ENCODE measurements around the gene CC2D1A. TPM values are rescaled to one million over a fixed set of nuclear protein-coding genes. Genes with fewer than 3 reads are reported as not detected.

The CC2D1A gene
- total and polyA plus RNA-seq, 2 experiments from 2014 or later: 15.8 to 20.6 TPM

- in situ Hi-C loops (cut with MboI): loop anchor here (25.0 kb wide), 1 partner anchor 437 kb away; no protein-coding TSS in a partner anchor
- Histone ChIP-seq H4K20me1 (ENCODE audit: insufficient read depth) (no peaks in the 10 kb centered on the region), H3K36me3 (ENCODE audit: low read depth) (no peaks in the 10 kb centered on the region), H3K4me1 (ENCODE audit: insufficient read depth) (no peaks in the 10 kb centered on the region), H3K9me2 (ENCODE audit: insufficient read depth) (no peaks in the 10 kb centered on the region), H3K4me2 (ENCODE audit: unreplicated experiment) (no peak overlapping the region), H3K9me3 (ENCODE audit: low read depth) (no peaks in the 10 kb centered on the region), H3K79me2 (ENCODE audit: insufficient read depth) (no peaks in the 10 kb centered on the region), H3K9ac (no peak overlapping the region), H3K27ac (no peak overlapping the region), H3F3A (ENCODE audit: insufficient read depth) (no peaks in the 10 kb centered on the region), H3K4me3 (no peak overlapping the region), H3K27me3 (replicated peaks; ENCODE audit: insufficient read depth) (no peaks in the 10 kb centered on the region), H2AFZ (no peak overlapping the region)
- TF ChIP-seq EZH2 (IDR thresholded peaks at IDR 0.05; ENCODE audit: insufficient read depth, poor library complexity, severe bottlenecking) (no peak), EZH2phosphoT487 (IDR thresholded peaks at IDR 0.05; ENCODE audit: insufficient read depth, low read depth) (no peak)
- WGBS, 2 experiments (ENCODE audit: low coverage in 1 of 2, low lambda C conversion rate in 2 of 2, missing lambda C conversion rate in 2 of 2): 34 to 43% methylated on average over 5 of the region's 5 CpGs
- DNase-seq: peak; percentile 10
These were observed 6.0 kb upstream of the CC2D1A start for GRCh38 chr19:13899912-13900584.

- Histone ChIP-seq H3K9ac (no peak overlapping the region), H3K9me2 (ENCODE audit: insufficient read depth) (no peaks in the 10 kb centered on the region), H2AFZ (no peak overlapping the region), H3K4me3 (no peak overlapping the region), H3K27ac (no peak overlapping the region), H3F3A (ENCODE audit: insufficient read depth) (no peaks in the 10 kb centered on the region), H3K9me3 (ENCODE audit: low read depth) (no peaks in the 10 kb centered on the region), H3K4me2 (ENCODE audit: unreplicated experiment) (no peak overlapping the region), H3K36me3 (ENCODE audit: low read depth) (no peaks in the 10 kb centered on the region), H3K4me1 (ENCODE audit: insufficient read depth) (no peaks in the 10 kb centered on the region), H3K79me2 (ENCODE audit: insufficient read depth) (no peaks in the 10 kb centered on the region; the same call in 1 of the 2 replicates), H4K20me1 (ENCODE audit: insufficient read depth) (no peaks in the 10 kb centered on the region), H3K27me3 (replicated peaks; ENCODE audit: insufficient read depth) (no peaks in the 10 kb centered on the region)
- in situ Hi-C loops (cut with MboI): no loop called here
- peak; percentile 13 for DNase-seq
- TF ChIP-seq EZH2phosphoT487 (IDR thresholded peaks at IDR 0.05; ENCODE audit: insufficient read depth, low read depth): no peak
- no peak for TF ChIP-seq EZH2 (IDR thresholded peaks at IDR 0.05; ENCODE audit: insufficient read depth, poor library complexity, severe bottlenecking)
- 73 to 78% methylated on average over 4 of the region's 4 CpGs for WGBS, 2 experiments (ENCODE audit: low coverage in 1 of 2, low lambda C conversion rate in 2 of 2, missing lambda C conversion rate in 2 of 2)
These were observed 2.9 kb upstream of the CC2D1A start for GRCh38 chr19:13902993-13903555.

DNA sequence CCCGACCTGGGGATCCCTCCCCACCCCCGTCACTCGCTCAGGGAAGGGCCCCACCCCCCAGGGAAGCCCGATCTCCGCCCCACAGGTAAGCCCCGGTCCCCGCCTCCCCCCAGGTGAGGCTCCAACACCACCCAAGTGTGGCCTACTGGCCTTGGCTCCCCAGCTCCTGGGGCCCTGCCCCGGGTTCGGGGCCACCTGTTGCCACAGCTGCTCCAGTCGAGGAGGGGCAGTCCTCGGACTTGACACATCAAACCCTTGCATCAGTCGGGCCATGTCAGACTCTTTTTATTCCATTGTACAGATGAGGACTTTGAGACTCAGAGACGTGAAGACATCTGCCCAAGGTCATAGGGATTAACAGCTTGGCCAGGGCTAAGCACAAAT lies 512 bp downstream of the CC2D1A start:
- in situ Hi-C loops (cut with MboI): no loop called here
- Histone ChIP-seq H3F3A (ENCODE audit: insufficient read depth) (no peaks in the 10 kb centered on the region), H3K9me2 (ENCODE audit: insufficient read depth) (no peaks in the 10 kb centered on the region), H3K4me3 (peak overlapping the region; percentile 76), H3K79me2 (ENCODE audit: insufficient read depth) (no peaks in the 10 kb centered on the region; the same call in 1 of the 2 replicates), H3K4me1 (ENCODE audit: insufficient read depth) (no peaks in the 10 kb centered on the region), H2AFZ (peak overlapping the region; percentile 95), H3K9me3 (ENCODE audit: low read depth) (no peaks in the 10 kb centered on the region), H3K27ac (no peak overlapping the region), H3K9ac (peak overlapping the region; percentile 75), H3K27me3 (replicated peaks; ENCODE audit: insufficient read depth) (no peaks in the 10 kb centered on the region), H4K20me1 (ENCODE audit: insufficient read depth) (no peaks in the 10 kb centered on the region), H3K4me2 (ENCODE audit: unreplicated experiment) (peak overlapping the region; percentile 89), H3K36me3 (ENCODE audit: low read depth) (peaks cover 5% of the 10 kb centered on the region; the same call in 1 of the 2 replicates)
- 1 to 3% methylated on average over 6 to 13 of the region's 13 CpGs for WGBS, 2 experiments (ENCODE audit: low coverage in 1 of 2, low lambda C conversion rate in 2 of 2, missing lambda C conversion rate in 2 of 2)
- no peak for TF ChIP-seq EZH2 (IDR thresholded peaks at IDR 0.05; ENCODE audit: insufficient read depth, poor library complexity, severe bottlenecking)
- DNase-seq: peak; percentile 38

GRCh38 chr19:13906910-13907309 lies 909 bp downstream of the CC2D1A start:
- in situ Hi-C loops (cut with MboI): no loop called here
- 79% methylated on average over 5 of the region's 5 CpGs for WGBS, 2 experiments (ENCODE audit: low coverage in 1 of 2, low lambda C conversion rate in 2 of 2, missing lambda C conversion rate in 2 of 2)
- TF ChIP-seq EZH2phosphoT487 (IDR thresholded peaks at IDR 0.05; ENCODE audit: insufficient read depth, low read depth): no peak
- TF ChIP-seq EZH2 (IDR thresholded peaks at IDR 0.05; ENCODE audit: insufficient read depth, poor library complexity, severe bottlenecking): no peak
- no peaks in the 10 kb centered on the region for H3K9me2 ChIP-seq (ENCODE audit: insufficient read depth)
- H3K27me3 ChIP-seq (replicated peaks; ENCODE audit: insufficient read depth): no peaks in the 10 kb centered on the region
- H3F3A ChIP-seq (ENCODE audit: insufficient read depth): no peaks in the 10 kb centered on the region
- H3K36me3 ChIP-seq (ENCODE audit: low read depth): peaks cover 5% of the 10 kb centered on the region; the same call in 1 of the 2 replicates
- no peaks in the 10 kb centered on the region; the same call in 1 of the 2 replicates for H3K79me2 ChIP-seq (ENCODE audit: insufficient read depth)
- DNase-seq: no peak
- no peaks in the 10 kb centered on the region for H3K4me1 ChIP-seq (ENCODE audit: insufficient read depth)
- H3K9me3 ChIP-seq (ENCODE audit: low read depth): no peaks in the 10 kb centered on the region
- H2AFZ ChIP-seq: peak overlapping the region; percentile 95
- peak overlapping the region; percentile 89 for H3K4me2 ChIP-seq (ENCODE audit: unreplicated experiment)
- H3K9ac ChIP-seq: peak overlapping the region; percentile 75
- H3K4me3 ChIP-seq: peak overlapping the region; percentile 76
- H4K20me1 ChIP-seq (ENCODE audit: insufficient read depth): no peaks in the 10 kb centered on the region
- H3K27ac ChIP-seq: no peak overlapping the region
